K562 (cell line): ENCODE results near the gene UGT1A5. TPM values are rescaled to one million over a fixed set of nuclear protein-coding genes. Genes with fewer than 3 reads are reported as not detected.

ENCODE experiments used
- ATAC-seq: fragments of 200-7000 bp; cut with Tn5 transposase; 3 replicates; pipeline ENCODE4 v1.9.1; 2020; ENCODE audit warnings: moderate library complexity
- Bru-seq: library from RNA; stranded (reverse); fragments of 400-500 nt; gene quantifications from one replicate; lab custom pipeline; 2021; lab: Mats Ljungman, UMichigan
- BruChase-seq, 2 experiments: library from RNA; stranded (reverse); fragments of 400-500 nt; gene quantifications; one replicate each; lab custom pipeline; 2021; lab: Mats Ljungman, UMichigan
- BruUV-seq: library from RNA; stranded (reverse); fragments of 400-500 nt; replicated peaks from 2 replicates; lab custom pipeline; 2021; lab: Mats Ljungman, UMichigan
- CTCF ChIA-PET: fragments of 300-600 bp; formaldehyde crosslinking; extraction: SDS; loops from one replicate; lab custom pipeline; 2021; ENCODE audit warnings: low intra/inter-chr PET ratio; lab: Yijun Ruan, JAX
- POLR2A ChIA-PET: fragments of 300-600, 350-650 bp; sonication (Branson Sonifier 250); formaldehyde crosslinking; extraction: SDS; loops from one replicate; lab custom pipeline; 2021; ENCODE audit warnings: antibody characterized with exemption, inconsistent platforms; lab: Yijun Ruan, JAX
- DNase-seq, 4 experiments: peaks; one replicate each; pipeline versions ENCODE4 v3.0.0 to v3.0.0-alpha.2; 2011 to 2018; ENCODE audit warnings: low spot score in 3 of 4, mixed read lengths in 3 of 4; ENCODE audit errors: extremely low read depth in 1 of 4
- FAIRE-seq: peaks from 2 replicates; lab custom pipeline; 2011; peaks lifted over from hg19 to GRCh38; lab: Jason Lieb, UNC
- H2AFZ ChIP-seq: 2 replicates; pipeline ENCODE4 v1.6.0; 2011; ENCODE audit warnings: low read depth, low read length, control low read depth, inconsistent platforms
- H3K27ac ChIP-seq: fragments of 200-600 bp; 3 replicates; pipeline ENCODE4 v1.8.0; 2011; ENCODE audit warnings: low read depth, mild to moderate bottlenecking, control low read depth, inconsistent platforms, low read length, moderate library complexity, mixed read lengths; ENCODE audit errors: extremely low read depth
- H3K27me3 ChIP-seq, 2 experiments: fragments of 300-600 bp in 1 of 2; 2 replicates in 1 of 2; 3 replicates in 1 of 2; pipeline versions ENCODE4 v1.6.0 to v1.8.0; 2011; ENCODE audit warnings: inconsistent platforms in 2 of 2, low read length in 2 of 2, mild to moderate bottlenecking in 1 of 2, mixed read lengths in 1 of 2, moderate library complexity in 1 of 2; ENCODE audit not compliant: control insufficient read depth in 2 of 2, insufficient read depth in 2 of 2
- H3K36me3 ChIP-seq: fragments of 300-600 bp; 3 replicates; pipeline ENCODE4 v1.8.0; 2011; ENCODE audit warnings: mild to moderate bottlenecking, low read length, inconsistent platforms; ENCODE audit not compliant: control insufficient read depth, insufficient read depth
- H3K4me1 ChIP-seq, 2 experiments: fragments of 200-600 bp in 1 of 2; replicated peaks in 1 of 2; 2 replicates in 1 of 2; 3 replicates in 1 of 2; pipeline versions ENCODE4 v1.5.1 to v1.8.0; 2011; ENCODE audit warnings: inconsistent platforms in 2 of 2, low read length in 2 of 2, mild to moderate bottlenecking in 1 of 2, mixed read lengths in 1 of 2, moderate library complexity in 1 of 2; ENCODE audit not compliant: control insufficient read depth in 2 of 2, insufficient read depth in 2 of 2
- H3K4me2 ChIP-seq: 2 replicates; pipeline ENCODE4 v1.6.1; 2011; ENCODE audit warnings: low read length, control low read depth, inconsistent platforms, mixed read lengths; ENCODE audit not compliant: insufficient read depth
- H3K4me3 ChIP-seq: fragments of 200-600 bp; sonication (generic), shearing (Covaris generic); 2 replicates; pipeline ENCODE4 v1.5.1; 2016; ENCODE audit warnings: control low read depth, inconsistent platforms
- H3K79me2 ChIP-seq: fragments of 200-600 bp; 3 replicates; pipeline ENCODE4 v1.8.0; 2011; ENCODE audit warnings: low read length, inconsistent platforms; ENCODE audit not compliant: control insufficient read depth, insufficient read depth
- H3K9ac ChIP-seq, 2 experiments: 2 replicates each; pipeline versions ENCODE4 v1.6.0 to v1.6.1; 2011; ENCODE audit warnings: low read depth in 2 of 2, low read length in 2 of 2, control low read depth in 1 of 2, inconsistent platforms in 1 of 2, mild to moderate bottlenecking in 1 of 2, mixed read lengths in 1 of 2; ENCODE audit not compliant: insufficient read depth in 1 of 2
- H3K9me1 ChIP-seq: one replicate; pipeline ENCODE4 v1.6.0; 2011; ENCODE audit warnings: inconsistent platforms, mild to moderate bottlenecking, low read length, moderate library complexity; ENCODE audit not compliant: control insufficient read depth, insufficient read depth
- H3K9me3 ChIP-seq: replicated peaks from 2 replicates; pipeline ENCODE4 v1.5.1; 2011; ENCODE audit warnings: low read depth, low read length, inconsistent platforms; ENCODE audit not compliant: control insufficient read depth, insufficient read depth
- H4K20me1 ChIP-seq: replicated peaks from 2 replicates; pipeline ENCODE4 v1.6.1; 2011; ENCODE audit warnings: low read length, inconsistent platforms, mixed read lengths; ENCODE audit not compliant: control insufficient read depth, insufficient read depth
- POLR2B ChIP-seq: fragments of 450-650 bp; IDR thresholded peaks from 2 replicates; pipeline ENCODE4 v1.6.1; 2018; ENCODE audit warnings: low read depth; ENCODE audit not compliant: partially characterized antibody
- SMAD4 ChIP-seq: fragments of 250-450 bp; sonication (Bioruptor Pico); conservative IDR thresholded peaks from 2 replicates; pipeline ENCODE4 v1.8.0; 2021; ENCODE audit warnings: inconsistent platforms, mild to moderate bottlenecking, moderate library complexity
- WGBS: fragments of 100-300 bp; shearing (Covaris generic); methylation state at CpG from one replicate; pipeline ENCODE4 v1.1.6; 2016; ENCODE audit warnings: low coverage, mixed read lengths; ENCODE audit not compliant: insufficient coverage; ENCODE audit errors: missing lambda C conversion rate; 5-methylcytosine and 5-hydroxymethylcytosine counted together
- in situ Hi-C: fragments of 300-500 bp; cut with MboI; formaldehyde crosslinking; loops from 4 replicates; pipeline ENCODE4 v1.15.0; 2018; ENCODE audit warnings: inconsistent platforms, mixed read lengths
- intact Hi-C: fragments of 100-400 bp; cut with micrococcal nuclease; formaldehyde crosslinking; loops from 2 replicates; pipeline ENCODE4 v1.14.2; 2022
- long read RNA-seq, 3 experiments: library from polyadenylated mRNA in 2 of 3; library from RNA in 1 of 3; unstranded in 2 of 3; stranded (forward) in 1 of 3; transcript quantifications; one replicate each; pipeline ENCODE4 v2.0.0, GENCODE V29; 2019 to 2022
- polyA minus RNA-seq, 3 experiments: library from RNA; depleted of rRNA, polyadenylated mRNA; stranded (reverse); fragments of >200 nt; gene quantifications; 2 replicates each; pipeline ENCODE4 v1.2.3, GENCODE V29; 2011
- polyA plus RNA-seq, 8 experiments: library from polyadenylated mRNA; depleted of rRNA in 4 of 8; stranded (reverse) in 5 of 8; unstranded in 3 of 8; fragments of >200 nt; fragmentation: Nextera tagmentation in 2 of 8; fragmentation: Illumina TruSeq in 1 of 8; extraction: Ambion mirVana in 2 of 8; extraction: Trizol in 1 of 8; gene quantifications; 2 replicates each; pipeline versions ENCODE4 v1.2.1 to v1.2.3, GENCODE V29; 2011 to 2014; ENCODE audit warnings: inconsistent platforms in 1 of 8, missing spikeins in 1 of 8
- total RNA-seq, 7 experiments: library from RNA; depleted of rRNA in 6 of 7; stranded (reverse); fragments of >200 nt in 6 of 7; fragmentation: Illumina TruSeq in 2 of 7; extraction: Trizol in 2 of 7; gene quantifications; 2 replicates each; pipeline versions ENCODE4 v1.2.1 to v1.2.3, GENCODE V29; 2011 to 2021; ENCODE audit warnings: low replicate concordance in 1 of 7

The UGT1A5 gene
- not detected in 2 replicates for total RNA-seq (2011; cell fraction: chromatin; rRNA removed; ENCODE audit: low replicate concordance)
- not detected in 2 replicates for total RNA-seq (2011; cell fraction: nucleolus; rRNA removed)
- total RNA-seq (2011; cell fraction: nucleoplasm; rRNA removed) = not detected in 2 replicates
- total RNA-seq (2014; rRNA removed) (not detected in 2 replicates), total RNA-seq (2014; rRNA removed; fragmentation: Illumina TruSeq; extraction: Trizol) (not detected in 2 replicates), total RNA-seq (2015; rRNA removed; fragmentation: Illumina TruSeq; extraction: Trizol) (not detected in 2 replicates), total RNA-seq (2021) (not detected in 2 replicates), polyA plus RNA-seq (2011; rRNA removed) (not detected in 2 replicates), polyA plus RNA-seq (2014; fragmentation: Illumina TruSeq; extraction: Trizol) (not detected in 2 replicates), polyA plus RNA-seq (2014; fragmentation: Nextera tagmentation; extraction: Ambion mirVana) (not detected), polyA plus RNA-seq (2014; rRNA removed) (not detected in 2 replicates), polyA minus RNA-seq (2011; rRNA and poly(A)+ RNA removed) (not detected in 2 replicates), Bru-seq, nascent RNA (not detected), BruChase-seq, experiment 1, labeled RNA remaining after a 2-hour chase (not detected), BruChase-seq, experiment 2, labeled RNA remaining after a 6-hour chase (not detected)
- not detected in 2 replicates for polyA plus RNA-seq (2011; cell fraction: cytosol; rRNA removed)
- polyA plus RNA-seq (2011; cell fraction: nucleus; rRNA removed) = not detected in 2 replicates
- not detected in 2 replicates for polyA plus RNA-seq (2012)
- not detected in 2 replicates for polyA minus RNA-seq (2011; cell fraction: cytosol; rRNA and poly(A)+ RNA removed)
- polyA minus RNA-seq (2011; cell fraction: nucleus; rRNA and poly(A)+ RNA removed) = not detected in 2 replicates
- long read RNA-seq, experiment 1 = 0 reads
- long read RNA-seq, experiment 2 = 0 reads
- long read RNA-seq, experiment 3 = 0 reads

GRCh38 chr2:233712611-233713261, at the start of gene UGT1A5:
UGT1A5 (plus strand) TSS chr2:233712907; CDS start chr2:233712992, 85 bp downstream.
- H2AFZ ChIP-seq = no peak within 1 kb of the TSS
- 11% methylated on average over 12 of the region's 14 CpGs for WGBS
- intact Hi-C loops (loop anchor here (10.0 kb wide), 1 partner anchor 128 kb away; no protein-coding TSS in a partner anchor), in situ Hi-C loops (no loop called here)
- ATAC-seq = no peak
- no peak within 1 kb of the TSS for H3K4me2 ChIP-seq
- no peaks in the 10 kb centered on the region for H3K9me1 ChIP-seq
- peaks cover 0 to 20% of the 10 kb centered on the region in 2 experiments; a peak in 2 of 5 replicates for H3K27me3 ChIP-seq
- H3K4me3 ChIP-seq = no peak within 1 kb of the TSS
- no peaks in the 10 kb centered on the region for H3K9me3 ChIP-seq
- H3K27ac ChIP-seq = no peak within 1 kb of the TSS
- ChIA-PET CTCF (no interaction called here), POLR2A (no interaction called here)
- no peak within 1 kb of the TSS for H3K9ac ChIP-seq
- FAIRE-seq = no peak
- no peaks in the 10 kb centered on the region for H3K36me3 ChIP-seq
- H4K20me1 ChIP-seq = no peaks in the 10 kb centered on the region
- TF ChIP-seq SMAD4 (CRISPR knock-in tag) = no peak
- no peak for TF ChIP-seq POLR2B
- DNase-seq = no peak
- H3K4me1 ChIP-seq = 0 out of 5 replicates have a peak, but pooled peaks cover 0 to 3% of the 10 kb centered on the region in 2 experiments
- no TSS peak for BruUV-seq
- no peaks in the 10 kb centered on the region for H3K79me2 ChIP-seq
